ENCODE data around the gene THSD7A. TPM values are rescaled to one million over a fixed set of nuclear protein-coding genes. Genes with fewer than 3 reads are reported as not detected.

THSD7A gene
- total RNA-seq, 1 experiment from 2014 or later: not detected

GRCh38 chr7:11847336-11847735, 15.3 kb upstream of the THSD7A start:
- Mint-ChIP-seq H3K4me1 (ENCODE audit: insufficient read depth, unreplicated experiment) (no peaks in the 10 kb centered on the region), H3K9me3 (ENCODE audit: unreplicated experiment) (no peaks in the 10 kb centered on the region), H3K4me3 (ENCODE audit: unreplicated experiment) (no peak overlapping the region), H3K27me3 (ENCODE audit: insufficient read depth, unreplicated experiment) (peaks cover 11% of the 10 kb centered on the region), H3K36me3 (ENCODE audit: insufficient read depth, unreplicated experiment) (no peaks in the 10 kb centered on the region), H3K27ac (ENCODE audit: low read depth, unreplicated experiment) (no peak overlapping the region)
- ChIA-PET POLR2A (no interaction called here), CTCF (no interaction called here)
- intact Hi-C loops (cut with micrococcal nuclease): no loop called here
- no TSS peak for BruUV-seq (replicated peaks)
- no peak for TF ChIP-seq CTCF (IDR thresholded peaks at IDR 0.05; ENCODE audit: unreplicated experiment)
- no peak for DNase-seq (ENCODE audit: unreplicated experiment)

- TF ChIP-seq CTCF (IDR thresholded peaks at IDR 0.05; ENCODE audit: unreplicated experiment): no peak
- intact Hi-C loops (cut with micrococcal nuclease): no loop called here
- no peaks in the 10 kb centered on the region for H3K4me1 Mint-ChIP-seq (ENCODE audit: insufficient read depth, unreplicated experiment)
- H3K9me3 Mint-ChIP-seq (ENCODE audit: unreplicated experiment): no peaks in the 10 kb centered on the region
- BruUV-seq (replicated peaks): no TSS peak
- ChIA-PET POLR2A (interaction anchor here (0.6 to 1.7 kb wide), 3 partner anchors 16 to 396 kb away, joined by 3 to 5 read pairs (median 5); no protein-coding TSS in a partner anchor), CTCF (interaction anchor here (0.7 kb wide), 1 partner anchor 13 kb away, joined by 3 read pairs; no protein-coding TSS in a partner anchor)
- H3K4me3 Mint-ChIP-seq (ENCODE audit: unreplicated experiment): no peak overlapping the region
- DNase-seq (ENCODE audit: unreplicated experiment): no peak
- no peak overlapping the region for H3K27ac Mint-ChIP-seq (ENCODE audit: low read depth, unreplicated experiment)
- H3K36me3 Mint-ChIP-seq (ENCODE audit: insufficient read depth, unreplicated experiment): no peaks in the 10 kb centered on the region
- peaks cover 11% of the 10 kb centered on the region for H3K27me3 Mint-ChIP-seq (ENCODE audit: insufficient read depth, unreplicated experiment)
These were observed 14.5 kb upstream of the THSD7A start for GRCh38 chr7:11846361-11846955.

GRCh38 chr7:11843113-11843765, 11.2 kb upstream of the THSD7A start:
- BruUV-seq (replicated peaks): no TSS peak
- no peak for DNase-seq (ENCODE audit: unreplicated experiment)
- TF ChIP-seq CTCF (IDR thresholded peaks at IDR 0.05; ENCODE audit: unreplicated experiment): no peak
- H3K4me1 Mint-ChIP-seq (ENCODE audit: insufficient read depth, unreplicated experiment): no peaks in the 10 kb centered on the region
- H3K36me3 Mint-ChIP-seq (ENCODE audit: insufficient read depth, unreplicated experiment): no peaks in the 10 kb centered on the region
- ChIA-PET CTCF (no interaction called here), POLR2A (no interaction called here)
- no peak overlapping the region for H3K4me3 Mint-ChIP-seq (ENCODE audit: unreplicated experiment)
- H3K9me3 Mint-ChIP-seq (ENCODE audit: unreplicated experiment): no peaks in the 10 kb centered on the region
- intact Hi-C loops (cut with micrococcal nuclease): no loop called here
- H3K27ac Mint-ChIP-seq (ENCODE audit: low read depth, unreplicated experiment): no peak overlapping the region
- H3K27me3 Mint-ChIP-seq (ENCODE audit: insufficient read depth, unreplicated experiment): peaks cover 11% of the 10 kb centered on the region

- DNase-seq (ENCODE audit: unreplicated experiment): no peak
- BruUV-seq (replicated peaks): no TSS peak
- ChIA-PET POLR2A (no interaction called here), CTCF (interaction anchor here (0.8 kb wide), 1 partner anchor 10 kb away, joined by 3 read pairs; the partner anchor contains the start of gene THSD7A)
- no peaks in the 10 kb centered on the region for H3K9me3 Mint-ChIP-seq (ENCODE audit: unreplicated experiment)
- intact Hi-C loops (cut with micrococcal nuclease): no loop called here
- no peak for TF ChIP-seq CTCF (IDR thresholded peaks at IDR 0.05; ENCODE audit: unreplicated experiment)
- H3K4me1 Mint-ChIP-seq (ENCODE audit: insufficient read depth, unreplicated experiment): no peaks in the 10 kb centered on the region
- H3K27me3 Mint-ChIP-seq (ENCODE audit: insufficient read depth, unreplicated experiment): peaks cover 2% of the 10 kb centered on the region
- no peaks in the 10 kb centered on the region for H3K36me3 Mint-ChIP-seq (ENCODE audit: insufficient read depth, unreplicated experiment)
- H3K4me3 Mint-ChIP-seq (ENCODE audit: unreplicated experiment): no peak overlapping the region
- H3K27ac Mint-ChIP-seq (ENCODE audit: low read depth, unreplicated experiment): no peak overlapping the region
These were observed 9.7 kb upstream of the THSD7A start for GRCh38 chr7:11841657-11842056.

Data from MCF 10A (cell line).